SJCRH30 (cell line): ENCODE data around the gene TANC1. TPM values are rescaled to one million over a fixed set of nuclear protein-coding genes. Genes with fewer than 3 reads are reported as not detected.

Source experiments
- DNase-seq, 2 experiments: peaks; one replicate each; pipeline ENCODE4 v3.0.0-alpha.2; 2015 to 2020
- H3K27ac ChIP-seq: fragments of 250-450 bp; sonication (Bioruptor Pico); 2 replicates; pipeline ENCODE4 v1.5.1; 2020; ENCODE audit warnings: mild to moderate bottlenecking, moderate library complexity
- H3K27me3 ChIP-seq: fragments of 250-450 bp; sonication (Bioruptor Pico); 2 replicates; pipeline ENCODE4 v1.5.1; 2020; ENCODE audit warnings: mild to moderate bottlenecking, moderate library complexity
- H3K36me3 ChIP-seq: fragments of 250-450 bp; sonication (Bioruptor Pico); 2 replicates; pipeline ENCODE4 v1.5.1; 2020; ENCODE audit warnings: mild to moderate bottlenecking, moderate library complexity
- H3K4me1 ChIP-seq: fragments of 250-450 bp; sonication (Bioruptor Pico); 2 replicates; pipeline ENCODE4 v1.5.1; 2020; ENCODE audit warnings: mild to moderate bottlenecking, moderate library complexity
- H3K4me3 ChIP-seq: fragments of 250-450 bp; sonication (Bioruptor Pico); 2 replicates; pipeline ENCODE4 v1.5.1; 2020; ENCODE audit warnings: mild to moderate bottlenecking, moderate library complexity
- H3K9me3 ChIP-seq: fragments of 250-450 bp; sonication (Bioruptor Pico); replicated peaks from 2 replicates; pipeline ENCODE4 v1.5.1; 2020; ENCODE audit warnings: mild to moderate bottlenecking, moderate library complexity
- total RNA-seq: library from RNA; depleted of rRNA; stranded (reverse); fragments of >200 nt; shearing (Covaris generic); gene quantifications from 2 replicates; pipeline ENCODE4 v1.2.3, GENCODE V29; 2014

Gene TANC1
- total RNA-seq, 1 experiment from 2014 or later: 15.1 TPM

DNA sequence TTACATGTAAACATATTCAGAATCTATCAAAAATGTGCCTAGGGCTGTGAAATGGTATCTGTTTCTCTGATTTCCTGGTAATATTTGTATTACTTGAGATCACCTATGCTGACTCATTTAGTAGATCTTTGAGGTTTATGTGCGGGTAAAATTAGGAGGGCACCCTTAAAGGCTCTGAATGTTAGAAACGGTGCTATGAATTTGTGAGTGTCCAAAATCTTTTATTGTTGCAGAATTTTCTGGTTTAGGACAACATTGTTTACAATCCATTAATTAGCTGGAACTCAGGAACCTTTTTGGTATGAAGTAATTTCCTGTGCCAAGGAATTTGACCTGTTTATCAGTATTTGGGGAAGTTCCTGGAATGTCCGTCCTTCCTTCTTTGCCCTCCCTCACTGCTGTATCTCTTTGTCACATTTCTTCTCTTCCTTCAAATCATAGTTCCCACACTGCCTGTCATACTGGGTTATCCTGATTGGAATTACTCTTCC lies 130.5 kb downstream of the TANC1 start:
- Histone ChIP-seq H3K36me3 (no peaks in the 10 kb centered on the region), H3K4me3 (no peak overlapping the region), H3K9me3 (no peaks in the 10 kb centered on the region), H3K27ac (no peak overlapping the region; the same call in 1 of the 2 replicates), H3K4me1 (peaks cover 10% of the 10 kb centered on the region; the same call in 1 of the 2 replicates), H3K27me3 (no peaks in the 10 kb centered on the region)
- no peak for DNase-seq

- Histone ChIP-seq H3K4me3 (no peak overlapping the region), H3K4me1 (peaks cover 10% of the 10 kb centered on the region; the same call in 1 of the 2 replicates), H3K36me3 (no peaks in the 10 kb centered on the region), H3K27me3 (no peaks in the 10 kb centered on the region), H3K27ac (no peak overlapping the region), H3K9me3 (no peaks in the 10 kb centered on the region)
- no peak for DNase-seq
Observed at GRCh38 chr2:159101755-159102489, 133.5 kb downstream of the TANC1 start.

DNA sequence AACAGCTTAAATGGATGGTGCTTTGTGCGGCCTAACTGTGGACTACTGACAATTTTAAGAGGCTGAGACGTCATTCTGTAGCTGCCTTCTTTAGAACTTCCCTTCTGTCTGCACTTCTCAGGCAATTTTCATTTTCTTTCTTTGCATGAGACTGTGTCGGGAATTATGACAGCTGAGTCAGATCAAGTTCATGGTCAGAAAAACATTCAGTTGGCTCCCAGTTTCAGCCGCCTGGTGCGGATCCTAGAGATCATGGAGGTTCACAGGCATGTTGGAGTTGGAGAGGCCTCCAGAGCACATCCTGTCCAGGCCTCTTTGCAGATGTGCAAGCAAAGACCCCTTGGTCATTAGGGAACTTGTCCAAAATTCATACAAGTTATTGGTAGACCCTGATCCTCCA lies 135.0 kb downstream of the TANC1 start:
- Histone ChIP-seq H3K9me3 (no peaks in the 10 kb centered on the region), H3K4me3 (no peak overlapping the region), H3K27ac (no peak overlapping the region), H3K36me3 (no peaks in the 10 kb centered on the region), H3K4me1 (peaks cover 10% of the 10 kb centered on the region; the same call in 1 of the 2 replicates), H3K27me3 (no peaks in the 10 kb centered on the region)
- DNase-seq: no peak

DNA sequence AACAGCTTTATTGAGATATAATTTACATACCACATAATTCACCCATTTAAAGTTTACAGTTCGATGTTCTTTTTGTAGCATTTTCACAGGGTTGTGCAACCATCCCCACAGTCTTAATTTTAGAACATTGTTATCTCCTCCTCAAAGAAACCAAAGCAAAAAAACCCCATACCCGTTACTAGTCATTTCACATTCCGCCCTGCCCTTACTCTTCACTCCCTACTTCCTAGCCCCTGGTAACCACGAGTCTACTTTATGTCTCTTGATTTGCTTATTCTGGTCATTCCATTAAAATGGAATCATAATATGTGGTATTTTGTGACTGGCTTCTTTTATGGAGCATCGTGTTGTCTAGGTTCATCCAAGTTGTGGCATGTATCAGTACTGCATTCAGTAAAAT lies 137.7 kb downstream of the TANC1 start:
- Histone ChIP-seq H3K9me3 (no peaks in the 10 kb centered on the region), H3K4me3 (no peak overlapping the region)
- DNase-seq: no peak

DNA sequence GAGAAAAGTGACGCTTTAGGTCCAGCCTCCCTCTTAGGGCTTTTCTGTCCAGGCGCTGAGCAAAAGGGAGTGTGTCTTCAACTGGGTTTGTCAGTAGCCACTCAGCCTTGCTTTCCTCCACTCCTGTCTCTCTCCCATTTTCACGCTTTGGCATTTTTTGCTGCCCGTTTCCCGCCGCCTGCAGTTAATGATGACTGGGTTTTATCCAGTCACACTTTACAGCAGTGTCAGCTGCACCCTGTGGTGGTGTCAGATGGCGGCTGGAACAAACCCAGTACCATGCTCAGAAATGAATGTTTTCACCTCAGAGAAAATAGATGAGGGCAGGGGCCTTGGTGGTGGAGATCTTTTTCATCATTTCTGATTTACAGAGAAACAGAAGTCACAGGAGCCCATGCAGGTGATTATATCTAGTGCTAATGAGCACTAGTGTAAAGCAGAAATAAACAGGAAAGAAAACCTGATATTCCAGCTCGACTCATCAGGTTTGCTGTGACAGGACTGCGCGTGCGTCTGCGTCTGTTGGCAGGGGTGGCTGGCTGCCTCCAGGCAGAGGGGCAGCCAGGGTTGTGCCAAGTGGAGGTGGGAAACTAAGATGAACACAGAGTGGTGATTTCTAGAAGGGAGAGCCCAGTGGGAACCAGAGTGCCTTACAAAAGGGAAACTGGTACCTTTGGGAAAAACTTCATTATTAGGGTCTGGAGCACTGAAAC lies 139.9 kb downstream of the TANC1 start:
- no peak overlapping the region for H3K27ac ChIP-seq
- no peak for DNase-seq

More for the DNA sequence above, 137.7 kb downstream of the TANC1 start:
- H3K27me3 ChIP-seq: no peaks in the 10 kb centered on the region
- no peaks in the 10 kb centered on the region for H3K4me1 ChIP-seq
- H3K27ac ChIP-seq: no peak overlapping the region
- no peaks in the 10 kb centered on the region for H3K36me3 ChIP-seq

DNA sequence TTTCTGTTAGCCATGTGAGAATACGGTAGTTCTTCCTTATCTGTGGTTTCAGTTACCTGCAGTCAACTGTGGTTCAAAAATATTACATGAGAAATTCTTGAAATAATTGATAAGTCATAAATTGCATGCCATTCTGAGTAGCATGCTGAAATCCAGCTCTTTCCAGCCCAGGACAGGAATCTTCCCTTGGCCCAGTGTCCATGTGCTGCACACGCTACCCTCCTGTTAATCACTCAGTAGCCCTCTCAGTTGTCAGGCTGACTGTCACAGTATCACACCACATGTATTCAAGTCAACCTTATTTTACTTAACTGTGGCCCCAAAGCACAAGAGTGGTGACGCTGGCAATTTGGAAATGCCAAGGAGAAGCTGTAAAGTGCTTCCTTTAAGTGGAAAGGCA lies 141.1 kb downstream of the TANC1 start:
- no peaks in the 10 kb centered on the region for H3K36me3 ChIP-seq
- no peak overlapping the region for H3K4me3 ChIP-seq
- no peaks in the 10 kb centered on the region for H3K27me3 ChIP-seq
- no peak overlapping the region for H3K27ac ChIP-seq
- no peak for DNase-seq
- no peaks in the 10 kb centered on the region; the same call in 1 of the 2 replicates for H3K9me3 ChIP-seq
- no peaks in the 10 kb centered on the region for H3K4me1 ChIP-seq

More for the DNA sequence above, 139.9 kb downstream of the TANC1 start:
- no peaks in the 10 kb centered on the region for H3K27me3 ChIP-seq
- no peaks in the 10 kb centered on the region for H3K36me3 ChIP-seq
- H3K9me3 ChIP-seq: no peaks in the 10 kb centered on the region
- H3K4me3 ChIP-seq: no peak overlapping the region
- H3K4me1 ChIP-seq: no peaks in the 10 kb centered on the region

DNA sequence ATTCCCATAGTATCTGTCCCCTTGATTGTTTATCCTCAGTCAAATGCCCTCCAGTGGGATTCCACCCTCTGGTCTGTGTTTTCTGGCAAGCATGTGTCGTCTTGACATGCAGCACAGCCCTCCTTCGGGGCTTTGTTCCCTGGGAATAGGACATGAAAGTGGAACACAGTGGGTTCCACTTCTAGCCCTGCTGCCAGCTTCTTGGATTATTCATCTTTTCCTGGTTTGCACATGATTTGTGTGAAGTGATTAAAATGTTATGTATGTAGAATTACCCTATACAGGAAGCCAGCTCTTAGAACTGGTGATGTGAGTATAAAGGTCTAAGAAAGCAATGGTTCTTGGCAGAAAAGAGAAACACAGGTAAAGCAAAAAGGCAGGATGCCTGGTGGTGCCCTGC lies 142.3 kb downstream of the TANC1 start:
- H3K36me3 ChIP-seq: no peaks in the 10 kb centered on the region
- no peak overlapping the region for H3K27ac ChIP-seq
- no peak overlapping the region for H3K4me3 ChIP-seq
- no peaks in the 10 kb centered on the region; the same call in 1 of the 2 replicates for H3K9me3 ChIP-seq
- DNase-seq: no peak
- no peaks in the 10 kb centered on the region for H3K4me1 ChIP-seq
- no peaks in the 10 kb centered on the region for H3K27me3 ChIP-seq

DNA sequence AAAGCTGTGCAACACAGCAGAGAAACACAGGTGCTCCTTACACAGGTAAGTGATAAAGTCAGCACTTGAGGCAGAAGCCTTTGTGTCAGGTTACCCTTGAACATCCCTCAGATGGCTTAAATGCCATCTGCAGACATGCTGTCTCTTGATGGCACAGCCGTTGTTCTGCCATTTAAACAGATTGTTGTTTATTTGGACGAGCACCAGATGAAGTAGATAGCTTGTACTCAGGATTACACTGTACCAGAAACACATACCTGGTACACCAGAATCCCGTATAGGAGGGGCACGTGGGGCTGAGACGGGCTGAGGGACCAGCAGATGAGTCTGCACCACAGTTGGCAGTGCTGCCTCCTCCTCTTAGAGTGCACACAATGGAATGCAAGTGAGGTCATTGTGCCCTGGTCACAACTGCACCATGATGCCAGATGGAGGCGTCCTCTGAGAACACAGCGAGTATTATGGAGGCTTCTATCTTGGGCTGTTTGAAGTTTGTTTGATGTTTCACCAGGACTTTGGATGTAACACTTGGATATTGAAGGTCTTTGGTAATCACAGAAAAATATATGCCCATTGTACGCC lies 143.0 kb downstream of the TANC1 start:
- Histone ChIP-seq H3K4me1 (no peaks in the 10 kb centered on the region), H3K27ac (no peak overlapping the region), H3K4me3 (no peak overlapping the region)

GRCh38 chr2:159114835-159115234 lies 146.4 kb downstream of the TANC1 start:
- H3K9me3 ChIP-seq: no peaks in the 10 kb centered on the region; the same call in 1 of the 2 replicates
- peaks cover 12% of the 10 kb centered on the region for H3K4me1 ChIP-seq
- H3K27ac ChIP-seq: no peak overlapping the region
- DNase-seq: no peak
- no peak overlapping the region for H3K4me3 ChIP-seq
- H3K36me3 ChIP-seq: no peaks in the 10 kb centered on the region
- H3K27me3 ChIP-seq: no peaks in the 10 kb centered on the region

More for the DNA sequence above, 143.0 kb downstream of the TANC1 start:
- DNase-seq: no peak
- no peaks in the 10 kb centered on the region; the same call in 1 of the 2 replicates for H3K9me3 ChIP-seq
- H3K27me3 ChIP-seq: no peaks in the 10 kb centered on the region
- H3K36me3 ChIP-seq: no peaks in the 10 kb centered on the region

- H3K4me3 ChIP-seq: no peak overlapping the region
- no peaks in the 10 kb centered on the region; the same call in 1 of the 2 replicates for H3K9me3 ChIP-seq
- DNase-seq: no peak
- no peaks in the 10 kb centered on the region for H3K27me3 ChIP-seq
- peaks cover 15% of the 10 kb centered on the region for H3K4me1 ChIP-seq
- H3K27ac ChIP-seq: no peak overlapping the region
- H3K36me3 ChIP-seq: no peaks in the 10 kb centered on the region
Observed at GRCh38 chr2:159116922-159117321, 148.5 kb downstream of the TANC1 start.

DNA sequence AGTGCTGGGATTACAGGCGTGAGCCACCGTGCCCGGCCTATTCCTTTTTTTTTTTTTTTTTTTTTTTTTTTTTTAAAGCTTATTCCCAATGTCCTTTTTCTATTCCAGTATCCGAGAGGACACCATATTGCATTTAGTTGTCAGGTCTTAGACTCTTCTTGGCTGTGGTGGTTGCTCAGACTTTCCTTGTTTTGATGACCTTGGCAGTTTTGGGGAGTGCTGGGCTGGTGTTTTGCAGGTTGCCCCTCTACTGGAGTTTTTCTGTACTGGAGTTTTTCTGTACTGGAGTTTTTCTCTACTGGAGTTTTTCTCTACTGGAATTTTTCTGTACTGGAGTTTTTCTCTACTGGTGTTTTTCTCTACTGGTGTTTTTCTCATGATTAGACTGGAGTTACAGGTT lies 149.2 kb downstream of the TANC1 start:
- no peaks in the 10 kb centered on the region; the same call in 1 of the 2 replicates for H3K9me3 ChIP-seq
- H3K4me3 ChIP-seq: no peak overlapping the region
- H3K27ac ChIP-seq: no peak overlapping the region
- no peak for DNase-seq
- no peaks in the 10 kb centered on the region for H3K36me3 ChIP-seq
- H3K27me3 ChIP-seq: no peaks in the 10 kb centered on the region
- H3K4me1 ChIP-seq: peaks cover 15% of the 10 kb centered on the region

- no peak overlapping the region for H3K27ac ChIP-seq
Observed at GRCh38 chr2:159118115-159118858, 149.8 kb downstream of the TANC1 start.

GRCh38 chr2:159118859-159119500 lies 150.5 kb downstream of the TANC1 start:
- no peaks in the 10 kb centered on the region for H3K9me3 ChIP-seq
- H3K27ac ChIP-seq: no peak overlapping the region
- DNase-seq: peak; percentile 43 to 72
- no peak overlapping the region for H3K4me3 ChIP-seq
- no peaks in the 10 kb centered on the region for H3K36me3 ChIP-seq
- no peaks in the 10 kb centered on the region for H3K27me3 ChIP-seq
- H3K4me1 ChIP-seq: peaks cover 15% of the 10 kb centered on the region

More at GRCh38 chr2:159118115-159118858, 149.8 kb downstream of the TANC1 start:
- no peaks in the 10 kb centered on the region for H3K36me3 ChIP-seq
- H3K4me3 ChIP-seq: no peak overlapping the region
- peaks cover 15% of the 10 kb centered on the region for H3K4me1 ChIP-seq
- peak; percentile 68 to 93 for DNase-seq
- H3K27me3 ChIP-seq: no peaks in the 10 kb centered on the region
- H3K9me3 ChIP-seq: no peaks in the 10 kb centered on the region; the same call in 1 of the 2 replicates
